ENCODE data around the gene SPATA25. TPM values are rescaled to one million over a fixed set of nuclear protein-coding genes. Genes with fewer than 3 reads are reported as not detected.

Gene SPATA25
- total RNA-seq, 2 experiments from 2014 or later: 0.49 to 1.3 TPM

DNA sequence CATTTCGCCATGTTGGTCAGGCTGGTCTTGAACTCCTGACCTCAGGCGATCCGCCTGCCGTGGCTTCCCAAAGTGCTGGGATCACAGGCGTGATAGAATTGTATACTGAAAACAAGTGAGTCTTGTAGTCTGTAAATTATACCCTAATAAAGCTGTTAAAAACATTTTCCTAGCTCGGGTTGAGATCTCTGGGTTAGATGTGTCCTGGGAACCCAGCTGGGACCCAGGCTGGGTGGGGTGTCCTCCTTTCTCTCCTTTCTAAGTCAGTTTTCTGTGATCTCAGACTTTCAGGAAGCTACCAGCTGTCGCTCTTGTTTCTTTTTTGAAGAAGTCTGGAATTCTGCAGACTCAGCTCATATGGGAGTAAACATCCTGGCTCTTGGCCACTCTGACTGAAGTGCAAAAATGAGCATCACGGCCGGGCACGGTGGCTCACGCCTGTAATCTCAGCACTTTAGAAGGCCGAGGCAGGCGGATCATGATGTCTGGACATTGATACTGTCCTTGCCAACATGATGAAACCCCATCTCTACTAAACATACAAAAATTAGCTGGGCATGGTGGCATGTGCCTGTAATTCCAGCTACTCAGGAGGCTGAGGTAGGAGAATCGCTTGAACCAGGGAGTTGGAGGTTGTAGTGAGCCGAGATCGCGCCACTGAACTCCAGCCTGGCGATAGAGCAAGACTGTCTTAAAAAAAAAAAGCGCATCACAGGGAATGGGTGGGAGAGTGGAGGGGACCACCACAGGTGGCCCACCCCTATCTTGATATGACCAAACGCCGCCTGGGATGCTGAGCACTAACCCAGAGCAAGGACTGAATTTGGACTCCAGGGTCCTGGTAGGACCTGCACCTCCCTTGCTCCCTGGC, 37.2 kb upstream of the SPATA25 start:
- TF ChIP-seq, protein P1, sequence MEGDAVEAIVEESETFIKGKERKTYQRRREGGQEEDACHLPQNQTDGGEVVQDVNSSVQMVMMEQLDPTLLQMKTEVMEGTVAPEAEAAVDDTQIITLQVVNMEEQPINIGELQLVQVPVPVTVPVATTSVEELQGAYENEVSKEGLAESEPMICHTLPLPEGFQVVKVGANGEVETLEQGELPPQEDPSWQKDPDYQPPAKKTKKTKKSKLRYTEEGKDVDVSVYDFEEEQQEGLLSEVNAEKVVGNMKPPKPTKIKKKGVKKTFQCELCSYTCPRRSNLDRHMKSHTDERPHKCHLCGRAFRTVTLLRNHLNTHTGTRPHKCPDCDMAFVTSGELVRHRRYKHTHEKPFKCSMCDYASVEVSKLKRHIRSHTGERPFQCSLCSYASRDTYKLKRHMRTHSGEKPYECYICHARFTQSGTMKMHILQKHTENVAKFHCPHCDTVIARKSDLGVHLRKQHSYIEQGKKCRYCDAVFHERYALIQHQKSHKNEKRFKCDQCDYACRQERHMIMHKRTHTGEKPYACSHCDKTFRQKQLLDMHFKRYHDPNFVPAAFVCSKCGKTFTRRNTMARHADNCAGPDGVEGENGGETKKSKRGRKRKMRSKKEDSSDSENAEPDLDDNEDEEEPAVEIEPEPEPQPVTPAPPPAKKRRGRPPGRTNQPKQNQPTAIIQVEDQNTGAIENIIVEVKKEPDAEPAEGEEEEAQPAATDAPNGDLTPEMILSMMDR (IDR thresholded peaks at IDR 0.05): no peak
- H3K36me3 ChIP-seq (ENCODE audit: insufficient read depth, low read length): no peaks in the 10 kb centered on the region
- no peak overlapping the region for H3K4me3 ChIP-seq (ENCODE audit: low read length)
- no peaks in the 10 kb centered on the region for H3K9me3 ChIP-seq (ENCODE audit: control insufficient read depth in 1 of 2, insufficient read depth in 1 of 2, low read length in 2 of 2)
- H3K4me1 Mint-ChIP-seq (ENCODE audit: low read depth): peaks cover 4% of the 10 kb centered on the region
- peaks cover 7% of the 10 kb centered on the region for H3K27me3 Mint-ChIP-seq
- no peak for ATAC-seq (ENCODE audit: poor library complexity)
- no peak for DNase-seq
- ChIA-PET POLR2A (interaction anchor here (2.4 to 3.3 kb wide), 2 partner anchors 10 to 34 kb away, joined by 6 to 20 read pairs; partner anchors contain the start of genes CTSA, NEURL2 and PCIF1), CTCF (interaction anchor here (0.7 kb wide), 1 partner anchor 126 kb away, joined by 3 read pairs; no protein-coding TSS in a partner anchor)
- H3K36me3 Mint-ChIP-seq (ENCODE audit: low read depth): no peaks in the 10 kb centered on the region
- no peak overlapping the region for H3K4me3 Mint-ChIP-seq
- H3K4me1 ChIP-seq (ENCODE audit: insufficient read depth, low read length): peaks cover 3% of the 10 kb centered on the region
- H3K9me3 Mint-ChIP-seq: no peaks in the 10 kb centered on the region
- H3K27ac ChIP-seq (ENCODE audit: low read depth in 1 of 2, low read length in 2 of 2): no peak overlapping the region
- H3K27ac Mint-ChIP-seq: no peak overlapping the region
- intact Hi-C loops (cut with DNase I, micrococcal nuclease): no loop called here
- H3K27me3 ChIP-seq (ENCODE audit: control insufficient read depth in 1 of 2, insufficient read depth in 2 of 2, low read length in 2 of 2): no peaks in the 10 kb centered on the region

DNA sequence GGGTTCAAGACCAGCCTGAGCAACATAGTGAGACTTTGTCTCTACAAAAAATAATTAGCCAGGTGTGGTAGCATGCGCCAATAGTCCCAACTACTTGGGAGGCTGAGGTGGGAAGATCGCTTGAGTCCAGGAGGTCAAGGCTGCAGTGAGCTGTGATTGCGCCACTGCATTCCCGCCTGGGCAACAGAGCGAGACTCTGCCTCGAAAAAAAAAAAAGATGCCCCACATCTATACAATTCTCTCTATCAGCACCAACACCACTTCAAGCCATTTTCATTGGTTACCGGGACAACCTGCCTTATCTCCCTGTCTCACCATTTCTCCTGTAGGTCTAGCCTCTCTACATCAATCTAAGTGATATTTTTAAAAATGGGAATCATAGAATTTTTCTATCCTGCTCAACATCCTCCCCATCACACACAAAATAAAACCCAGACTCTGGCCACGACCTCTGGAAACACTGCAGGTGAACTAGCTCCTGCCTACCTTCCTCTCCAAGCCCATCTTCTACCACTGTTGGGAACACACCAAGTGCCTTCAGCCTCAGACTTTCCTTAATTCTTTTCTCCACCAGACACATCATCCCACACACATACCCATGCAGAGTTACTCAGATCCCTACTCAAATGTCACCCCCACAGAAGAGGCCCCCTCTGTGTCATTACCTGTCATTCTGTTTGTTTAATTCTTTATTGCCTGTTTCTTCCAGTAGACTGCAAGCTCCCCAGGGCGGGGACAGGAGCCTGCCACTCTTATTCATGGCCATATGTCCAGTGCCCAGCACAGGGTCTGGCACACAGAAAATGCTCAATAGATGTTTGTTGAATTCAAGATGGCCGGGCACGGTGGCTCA, 34.1 kb upstream of the SPATA25 start:
- H3K4me3 ChIP-seq (ENCODE audit: low read length): no peak overlapping the region
- H3K4me3 Mint-ChIP-seq: no peak overlapping the region
- H3K27me3 ChIP-seq (ENCODE audit: control insufficient read depth in 1 of 2, insufficient read depth in 2 of 2, low read length in 2 of 2): peaks cover 0 to 3% of the 10 kb centered on the region in 2 experiments
- CTCF ChIA-PET: interaction anchor here (0.7 kb wide), 1 partner anchor 28 kb away, joined by 3 read pairs; no protein-coding TSS in a partner anchor
- H3K36me3 Mint-ChIP-seq (ENCODE audit: low read depth): no peaks in the 10 kb centered on the region
- TF ChIP-seq, protein P1 (IDR thresholded peaks at IDR 0.05): no peak
- H3K27ac ChIP-seq (ENCODE audit: low read depth in 1 of 2, low read length in 2 of 2): no peak overlapping the region
- H3K36me3 ChIP-seq (ENCODE audit: insufficient read depth, low read length): no peaks in the 10 kb centered on the region
- peaks cover 4% of the 10 kb centered on the region for H3K4me1 Mint-ChIP-seq (ENCODE audit: low read depth)
- ATAC-seq (ENCODE audit: poor library complexity): no peak
- no peaks in the 10 kb centered on the region for H3K9me3 Mint-ChIP-seq
- H3K9me3 ChIP-seq (ENCODE audit: control insufficient read depth in 1 of 2, insufficient read depth in 1 of 2, low read length in 2 of 2): no peaks in the 10 kb centered on the region
- H3K4me1 ChIP-seq (ENCODE audit: insufficient read depth, low read length): peaks cover 3% of the 10 kb centered on the region
- no peak for DNase-seq
- H3K27ac Mint-ChIP-seq: no peak overlapping the region
- intact Hi-C loops (cut with DNase I, micrococcal nuclease): no loop called here
- POLR2A ChIA-PET: interaction anchor here (2.9 kb wide), 1 partner anchor 13 kb away, joined by 11 read pairs; the partner anchor contains the start of gene PCIF1
- H3K27me3 Mint-ChIP-seq: peaks cover 24% of the 10 kb centered on the region
